Chondrocyte (in vitro differentiated cells): Measurements from ENCODE around the gene RNPEPL1. TPM values are rescaled to one million over a fixed set of nuclear protein-coding genes. Genes with fewer than 3 reads are reported as not detected.

ENCODE experiments used
- DNase-seq: peaks from one replicate; pipeline ENCODE4 v3.0.0; 2021; ENCODE audit warnings: mixed read lengths, low spot score
- H3K27ac Mint-ChIP-seq: one replicate; pipeline ENCODE4 v1.8.0; 2021; ENCODE audit warnings: mild to moderate bottlenecking, moderate library complexity, mixed read lengths; ENCODE audit not compliant: unreplicated experiment
- H3K27me3 Mint-ChIP-seq: 2 replicates; pipeline ENCODE4 v1.8.0; 2021; ENCODE audit warnings: low read depth, mixed read lengths
- H3K36me3 Mint-ChIP-seq: 2 replicates; pipeline ENCODE4 v1.8.0; 2021; ENCODE audit warnings: low read depth, mixed read lengths
- H3K4me1 Mint-ChIP-seq: 2 replicates; pipeline ENCODE4 v1.8.0; 2021; ENCODE audit warnings: low read depth, mild to moderate bottlenecking, mixed read lengths
- H3K4me3 Mint-ChIP-seq: one replicate; pipeline ENCODE4 v1.8.0; 2021; ENCODE audit warnings: mild to moderate bottlenecking, moderate library complexity, mixed read lengths; ENCODE audit not compliant: unreplicated experiment
- H3K9me3 Mint-ChIP-seq: 2 replicates; pipeline ENCODE4 v1.8.0; 2021; ENCODE audit warnings: low read depth, mixed read lengths
- CTCF ChIP-seq: fragments of 200-600 bp; sonication (generic); IDR thresholded peaks from 2 replicates; pipeline ENCODE4 v1.5.0; 2021; ENCODE audit warnings: antibody characterized with exemption, mild to moderate bottlenecking, moderate library complexity
- total RNA-seq: library from RNA; stranded (reverse); gene quantifications from 3 replicates; pipeline ENCODE4 v1.2.1, GENCODE V29; 2021

Gene RNPEPL1
- total RNA-seq, 1 donor from 2014 or later, result 61.3 TPM

- Mint-ChIP-seq H3K27ac (no peak overlapping the region), H3K36me3 (no peaks in the 10 kb centered on the region), H3K4me1 (peaks cover 41% of the 10 kb centered on the region), H3K27me3 (no peaks in the 10 kb centered on the region), H3K9me3 (no peaks in the 10 kb centered on the region), H3K4me3 (no peak overlapping the region)
- peak; percentile 59 for DNase-seq
- peak; percentile 19 for TF ChIP-seq CTCF
These were observed 3.5 kb upstream of the RNPEPL1 start for GRCh38 chr2:240564561-240565332.

- Mint-ChIP-seq H3K9me3 (no peaks in the 10 kb centered on the region), H3K36me3 (no peaks in the 10 kb centered on the region), H3K4me3 (peak overlapping the region; percentile 54), H3K27ac (peak overlapping the region; percentile 77), H3K4me1 (peaks cover 42% of the 10 kb centered on the region), H3K27me3 (no peaks in the 10 kb centered on the region)
- TF ChIP-seq CTCF, result no peak
- peak; percentile 92 for DNase-seq
These were observed 2.7 kb upstream of the RNPEPL1 start for GRCh38 chr2:240565333-240566202.

- Mint-ChIP-seq H3K36me3 (no peaks in the 10 kb centered on the region), H3K4me3 (peak overlapping the region; percentile 82), H3K9me3 (no peaks in the 10 kb centered on the region), H3K27me3 (no peaks in the 10 kb centered on the region), H3K27ac (peak overlapping the region; percentile 77), H3K4me1 (peaks cover 47% of the 10 kb centered on the region)
- TF ChIP-seq CTCF, result peak; percentile 95
- DNase-seq, result peak; percentile 95
These were observed 1.8 kb upstream of the RNPEPL1 start for GRCh38 chr2:240566203-240567136.

- H3K27ac Mint-ChIP-seq, result peak overlapping the region; percentile 76
- H3K9me3 Mint-ChIP-seq, result no peaks in the 10 kb centered on the region
- H3K4me1 Mint-ChIP-seq, result peaks cover 42% of the 10 kb centered on the region
- peak; percentile 74 for DNase-seq
- H3K36me3 Mint-ChIP-seq, result no peaks in the 10 kb centered on the region
- no peaks in the 10 kb centered on the region for H3K27me3 Mint-ChIP-seq
- H3K4me3 Mint-ChIP-seq, result peak overlapping the region; percentile 82
- no peak for TF ChIP-seq CTCF
These were observed 980 bp upstream of the RNPEPL1 start for GRCh38 chr2:240567137-240567871.
